Heart right ventricle (tissue), 16 donors: ENCODE results near the gene LRMDA. TPM values are rescaled to one million over a fixed set of nuclear protein-coding genes. Genes with fewer than 3 reads are reported as not detected.
A peak's percentile ranks its signal among the peaks of the same experiment; 100 is the strongest.

Experiments
- ATAC-seq, 8 donors: fragments of 200-7000 bp; cut with Tn5 transposase; one replicate each; pipeline ENCODE4 v1.9.1; 2020; ENCODE audit warnings: mild to moderate bottlenecking in 8 of 8, moderate library complexity in 8 of 8, moderate number of reproducible peaks in 1 of 8
- DNase-seq, 2 donors: peaks; one replicate each; pipeline ENCODE4 v3.0.0-alpha.2; 2020
- H3K27ac ChIP-seq, 10 donors: fragments of 200-600 bp; sonication (generic) in 2 of 10; one replicate each; pipeline versions ENCODE4 v1.5.0 to v1.8.0; 2020 to 2022; ENCODE audit warnings: mild to moderate bottlenecking in 3 of 10
- H3K27me3 ChIP-seq, 7 donors: fragments of 200-600 bp; one replicate each; pipeline ENCODE4 v1.8.0; 2021 to 2022; ENCODE audit warnings: mild to moderate bottlenecking in 2 of 7
- H3K36me3 ChIP-seq, 9 donors: fragments of 200-600 bp; sonication (generic) in 1 of 9; one replicate each; pipeline versions ENCODE4 v1.5.0 to v1.8.0; 2020 to 2022; ENCODE audit warnings: mild to moderate bottlenecking in 2 of 9
- H3K4me1 ChIP-seq, 9 donors: fragments of 200-600 bp; sonication (generic) in 1 of 9; one replicate each; pipeline versions ENCODE4 v1.5.0 to v1.8.0; 2020 to 2022; ENCODE audit warnings: mild to moderate bottlenecking in 4 of 9
- H3K4me3 ChIP-seq, 10 donors: fragments of 200-600 bp; sonication (generic) in 2 of 10; one replicate each; pipeline versions ENCODE4 v1.5.0 to v1.8.0; 2020 to 2022; ENCODE audit warnings: mild to moderate bottlenecking in 7 of 10, moderate library complexity in 2 of 10
- H3K9me3 ChIP-seq, 11 donors: fragments of 200-600 bp in 10 of 11; sonication (generic) in 2 of 11; one replicate each; pipeline versions ENCODE4 v1.5.0 to v1.8.0; 2013 to 2022; ENCODE audit warnings: mild to moderate bottlenecking in 2 of 11, control low read depth in 1 of 11, moderate library complexity in 1 of 11
- CTCF ChIP-seq, 9 donors: fragments of 200-600 bp; sonication (generic) in 2 of 9; IDR thresholded peaks; one replicate each; pipeline versions ENCODE4 v1.5.0 to v1.8.0; 2021 to 2022; ENCODE audit warnings: antibody characterized with exemption in 9 of 9, mild to moderate bottlenecking in 5 of 9, moderate library complexity in 1 of 9
- WGBS, 2 donors: extraction: QIAGEN DNeasy Blood & Tissue Kit; methylation state at CpG; one replicate each; pipeline ENCODE4 v1.1.7; 2013; ENCODE audit warnings: inconsistent platforms in 1 of 2; 5-methylcytosine and 5-hydroxymethylcytosine counted together
- intact Hi-C, 10 donors: fragments of 100-400 bp; cut with DNase I; formaldehyde crosslinking; loops; one replicate each; pipeline versions ENCODE4 v1.11.1 to v1.14.2; 2022
- polyA plus RNA-seq, 2 donors: library from polyadenylated mRNA; stranded (reverse); fragments of 200-250 nt; gene quantifications; one replicate each; pipeline ENCODE4 v1.2.3, GENCODE V29; 2013
- total RNA-seq, 10 donors: library from RNA; stranded (reverse); fragmentation: NEBNext Ultra II Directional in 3 of 10; extraction: Animal tissue kit (Norgen Biotek cat#: 25700) in 3 of 10; gene quantifications; one replicate each; pipeline versions ENCODE4 v1.2.1 to v1.2.4, GENCODE V29; 2021 to 2023
- donor health status: Arrhythmogenic right ventricular cardiomyopathy.
- donor health status: ischemic (EF 13 %, LVEDD 7.1; RV severe dilation, severe dysfunction).
- donor health status: healthy with polysubstance abuse.
- donor health status: DM: no; HTN: yes; CAD: no.
- donor health status: DM: no; HTN: no; CAD: no.
- donor health status: ischemic (EF 25% LVEDD 6.9; RV normal size, moderate dysfunction).
- donor health status: ischemic (EF 25% LVEDD 5.7; RV mildly dilated, moderate dysfunction).
- donor health status: healthy.
- donor health status: DM: yes; HTN: yes; CAD: no.
- donor health status: Ischemic cardiomyopathy.
- donor health status: ischemic (EF 35%, LVEDD 5.7; RV mildly dilated, moderate dysfunction).
- donor health status: nonischemic (EF 11% LVEDD 7.7; RV severe dilation, severe dysfunction).
- donor health status: DM: yes; HTN: yes; CAD: no.
- donor health status: PGD.
- donor health status: ischemic (EF 29% LVEDD 5.4; RV normal size, mild dysfunction).
- donor health status: nonischemic (EF 23%, LVEDD 6.1; RV moderate dilation, normal function).

Gene LRMDA
- total and polyA plus RNA-seq, 12 donors: 4.0 to 59.8 (median 12.7) TPM

GRCh38 chr10:75407224-75407712, 24.2 kb upstream of the LRMDA start:
- no peaks in the 10 kb centered on the region for H3K9me3 ChIP-seq
- 46 to 53% methylated on average over 37 of the region's 37 CpGs for WGBS, 2 donors
- H3K4me3 ChIP-seq: peak overlapping the region in 9 of 10 donors; percentile 63 to 95 (median 82)
- peak overlapping the region; percentile 1 to 96 (median 91) for H3K27ac ChIP-seq
- intact Hi-C loops: loop anchor here in 6 of 10 donors (10.0 kb wide), 12 partner anchors 138 to 1598 kb away; no protein-coding TSS in a partner anchor
- DNase-seq: no peak
- no peak for ATAC-seq
- no peaks in the 10 kb centered on the region for H3K36me3 ChIP-seq
- no peak for TF ChIP-seq CTCF (IDR thresholded peaks at IDR 0.05)
- peaks cover 4 to 74% (median 54%) of the 10 kb centered on the region in 9 donors for H3K4me1 ChIP-seq
- H3K27me3 ChIP-seq: peaks cover 0 to 84% (median 24%) of the 10 kb centered on the region in 7 donors

GRCh38 chr10:75407713-75408508, 23.5 kb upstream of the LRMDA start:
- ATAC-seq (peak in 7 of 8 donors; percentile 18 to 50 (median 32)), DNase-seq (peak; percentile 44 to 60)
- H3K9me3 ChIP-seq: no peaks in the 10 kb centered on the region
- H3K36me3 ChIP-seq: no peaks in the 10 kb centered on the region
- WGBS, 2 donors: 5% methylated on average over 67 to 68 of the region's 68 CpGs
- peaks cover 0 to 80% (median 24%) of the 10 kb centered on the region in 7 donors for H3K27me3 ChIP-seq
- TF ChIP-seq CTCF (IDR thresholded peaks at IDR 0.05): peak in 4 of 9 donors; percentile 11 to 43 (median 21)
- peaks cover 4 to 72% (median 51%) of the 10 kb centered on the region in 9 donors for H3K4me1 ChIP-seq
- peak overlapping the region; percentile 1 to 96 (median 91) for H3K27ac ChIP-seq
- intact Hi-C loops: loop anchor here in 6 of 10 donors (10.0 kb wide), 12 partner anchors 137 to 1597 kb away; no protein-coding TSS in a partner anchor
- H3K4me3 ChIP-seq: peak overlapping the region; percentile 63 to 97 (median 82)

GRCh38 chr10:75408509-75408875, 22.9 kb upstream of the LRMDA start:
- DNase-seq: peak; percentile 17 to 30
- H3K36me3 ChIP-seq: no peaks in the 10 kb centered on the region
- H3K4me1 ChIP-seq: peaks cover 4 to 66% (median 45%) of the 10 kb centered on the region in 9 donors
- H3K9me3 ChIP-seq: no peaks in the 10 kb centered on the region
- H3K27me3 ChIP-seq: peaks cover 0 to 74% (median 24%) of the 10 kb centered on the region in 7 donors
- peak overlapping the region; percentile 63 to 97 (median 82) for H3K4me3 ChIP-seq
- TF ChIP-seq CTCF (IDR thresholded peaks at IDR 0.05): no peak
- peak overlapping the region; percentile 76 to 96 (median 91) for H3K27ac ChIP-seq
- WGBS, 2 donors: 2% methylated on average over 27 of the region's 27 CpGs
- intact Hi-C loops: loop anchor here in 6 of 10 donors (10.0 kb wide), 12 partner anchors 136 to 1596 kb away; no protein-coding TSS in a partner anchor
- peak in 4 of 8 donors; percentile 7 to 30 (median 25) for ATAC-seq
